HG03521 (cell line): ENCODE results near the gene PDZRN4.

Source experiments
- ATAC-seq: cut with Tn5 transposase; IDR thresholded peaks from one replicate; pipeline ENCODE4 v1.9.1; 2021; ENCODE audit warnings: mild to moderate bottlenecking, moderate library complexity; ENCODE audit not compliant: unreplicated experiment

The PDZRN4 gene

DNA sequence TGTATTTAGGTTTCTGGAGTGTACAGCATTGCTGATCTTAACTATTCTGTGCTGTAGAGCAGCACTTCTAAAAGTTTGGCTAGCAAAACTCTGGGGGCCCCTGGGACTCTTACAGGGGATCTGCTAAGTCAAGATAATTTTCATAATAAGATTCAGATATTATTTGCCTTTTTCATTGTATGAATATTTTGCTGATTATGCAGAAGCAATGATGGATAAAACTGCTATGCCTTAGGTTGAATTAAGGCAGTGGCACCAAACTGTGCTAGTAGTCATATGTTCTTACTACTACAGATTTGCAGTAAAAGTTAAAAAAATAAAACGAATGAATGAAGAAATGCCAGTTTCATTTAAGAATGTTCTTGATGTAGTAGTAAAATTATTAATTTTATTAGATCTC is 160.1 kb downstream of the PDZRN4 start:
- no peak for ATAC-seq

DNA sequence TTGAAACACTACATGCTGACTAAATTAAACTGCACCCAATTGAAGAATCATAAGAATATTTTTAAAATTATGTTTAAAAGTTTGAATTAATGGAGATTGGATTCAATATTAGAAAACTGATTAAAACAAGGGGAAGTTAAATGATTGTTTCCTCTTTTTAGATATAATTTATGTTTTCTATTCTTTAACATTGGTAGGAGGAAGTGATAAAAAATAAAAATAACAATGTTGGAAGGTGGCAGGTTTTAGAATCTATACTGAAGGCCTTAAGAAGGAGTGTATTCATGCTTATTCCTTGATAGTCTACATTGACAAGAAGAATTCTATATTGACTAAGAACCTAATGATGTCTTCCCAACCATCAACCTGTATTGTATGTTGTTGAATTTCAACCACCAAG is 168.1 kb downstream of the PDZRN4 start:
- no peak for ATAC-seq

DNA sequence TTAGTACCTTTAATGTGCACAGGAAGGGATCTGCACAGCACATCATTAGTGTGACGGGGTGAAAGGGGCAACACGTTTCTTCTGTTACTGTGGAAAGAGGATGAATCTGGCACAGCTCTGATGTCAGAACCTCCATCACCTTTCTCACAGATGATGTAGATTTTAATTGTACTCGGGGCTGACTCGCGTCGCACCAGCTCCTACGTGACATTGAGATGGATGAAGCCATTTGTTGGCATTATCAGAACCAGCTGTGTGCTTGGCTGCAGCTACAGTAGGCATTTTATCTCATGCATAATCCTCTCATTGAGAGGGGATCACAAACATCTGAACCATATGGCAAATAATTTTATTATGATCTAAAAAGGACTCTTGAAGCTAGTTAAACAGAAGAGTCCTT is 173.6 kb downstream of the PDZRN4 start:
- no peak for ATAC-seq

DNA sequence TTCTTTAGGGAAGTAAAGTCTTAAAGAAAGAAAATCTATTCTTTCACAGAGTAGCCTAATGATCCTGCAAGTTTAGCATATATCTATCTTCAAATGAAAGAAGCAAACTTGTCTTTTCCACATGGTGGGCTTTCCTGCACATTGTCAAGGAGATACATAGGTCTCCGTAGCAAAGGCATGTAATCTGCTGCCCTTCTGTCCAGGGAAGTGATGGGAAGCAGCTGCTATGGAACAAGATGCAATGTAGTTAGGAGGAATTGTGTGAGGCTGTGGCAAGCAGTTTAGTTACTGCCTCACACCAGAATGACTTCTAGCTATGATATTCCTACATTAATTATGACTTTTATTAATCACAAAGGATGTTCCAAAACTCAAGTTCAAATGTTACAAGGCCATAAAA is 174.4 kb downstream of the PDZRN4 start:
- no peak for ATAC-seq

DNA sequence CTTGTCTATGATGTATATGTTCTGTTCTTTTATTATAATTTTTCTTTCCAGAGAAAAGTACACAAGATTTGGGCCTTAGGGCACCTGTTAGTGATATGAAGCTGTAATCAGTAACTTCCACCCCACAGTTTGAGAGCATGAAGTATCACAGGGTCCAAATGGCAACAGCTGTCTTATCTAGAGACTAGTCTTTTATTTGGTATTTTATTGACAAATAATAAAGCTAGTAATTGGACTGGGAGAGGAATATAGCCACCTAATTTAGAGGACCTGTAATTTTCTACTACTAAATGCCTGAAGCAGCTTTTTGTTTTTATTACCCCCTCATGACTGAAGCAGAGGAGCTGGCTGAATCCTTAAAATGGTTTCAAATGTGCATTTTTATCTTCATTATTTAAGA is 174.8 kb downstream of the PDZRN4 start:
- ATAC-seq: no peak

DNA sequence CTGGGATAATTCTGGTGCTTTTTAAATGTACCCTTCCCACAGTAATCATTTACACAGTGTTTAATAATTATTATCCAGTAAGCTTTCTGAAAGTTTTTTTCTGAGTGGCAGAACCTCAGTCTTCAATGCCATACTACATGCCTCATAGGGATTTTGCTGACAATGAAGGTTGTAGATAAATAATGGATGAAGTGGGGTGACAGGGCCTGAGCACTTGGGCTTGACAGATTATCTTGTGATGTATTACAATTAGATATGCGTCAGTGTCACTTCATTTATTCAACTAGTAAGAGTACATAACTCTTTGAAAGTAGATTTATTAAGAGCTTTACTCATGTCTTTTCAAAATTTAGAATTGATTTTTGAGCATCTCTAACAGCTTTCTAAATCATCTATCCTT is 176.1 kb downstream of the PDZRN4 start:
- no peak for ATAC-seq

DNA sequence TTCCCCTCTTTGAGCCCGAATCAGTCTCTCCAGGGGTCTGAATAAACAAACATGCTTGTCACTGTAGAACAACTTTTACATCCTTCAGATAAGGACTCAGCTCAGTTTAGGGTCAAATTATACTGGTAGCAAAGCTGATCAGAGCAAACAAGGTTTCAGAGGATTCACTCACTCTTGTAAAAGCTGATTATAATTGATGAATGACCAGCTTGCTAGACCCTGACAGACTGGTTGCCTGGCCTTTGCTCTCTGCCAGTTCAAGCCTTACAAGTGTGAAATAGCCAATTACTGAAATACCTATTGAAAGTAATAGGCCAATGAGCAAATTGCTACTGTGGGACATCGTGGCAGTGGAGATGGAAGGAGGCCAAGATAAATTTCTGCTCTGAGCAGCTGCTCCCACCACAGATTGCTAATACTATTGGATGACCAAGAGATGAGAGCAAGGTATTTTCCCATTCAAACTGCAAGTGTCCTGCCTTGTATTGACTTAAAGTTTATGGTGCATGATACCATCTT is 177.6 kb downstream of the PDZRN4 start:
- ATAC-seq: no peak

DNA sequence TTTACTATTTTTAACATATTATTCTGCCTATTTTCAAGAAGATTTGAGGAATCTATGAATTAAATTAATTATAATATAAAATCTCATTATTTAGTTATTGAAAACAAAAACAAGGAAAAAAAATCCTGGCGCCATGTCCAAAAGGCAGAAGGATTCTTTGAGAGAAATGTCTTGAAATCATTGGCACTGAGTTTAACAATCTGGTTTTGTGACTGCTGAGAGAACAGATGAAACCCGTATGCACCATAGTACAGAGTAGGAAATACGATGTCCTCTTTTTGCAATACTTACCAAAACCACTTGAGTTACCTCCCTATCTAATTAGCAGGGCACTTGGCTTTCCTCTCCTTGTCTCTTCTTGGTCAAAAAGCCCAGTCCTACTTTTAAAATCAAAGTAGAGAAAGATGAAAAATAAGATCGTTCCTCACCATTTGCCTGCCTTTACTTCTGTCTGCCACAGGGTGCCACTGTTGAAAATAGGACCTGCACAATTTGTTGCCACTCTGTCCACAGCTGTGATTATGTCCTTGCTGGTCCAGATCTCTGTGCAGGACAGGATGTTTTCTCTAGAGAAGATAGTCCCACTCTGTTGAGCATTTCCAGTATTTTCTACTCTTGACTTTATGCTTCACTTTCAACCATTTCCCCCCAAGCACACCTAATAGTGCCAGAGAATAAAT is 179.7 kb downstream of the PDZRN4 start:
- ATAC-seq: no peak

DNA sequence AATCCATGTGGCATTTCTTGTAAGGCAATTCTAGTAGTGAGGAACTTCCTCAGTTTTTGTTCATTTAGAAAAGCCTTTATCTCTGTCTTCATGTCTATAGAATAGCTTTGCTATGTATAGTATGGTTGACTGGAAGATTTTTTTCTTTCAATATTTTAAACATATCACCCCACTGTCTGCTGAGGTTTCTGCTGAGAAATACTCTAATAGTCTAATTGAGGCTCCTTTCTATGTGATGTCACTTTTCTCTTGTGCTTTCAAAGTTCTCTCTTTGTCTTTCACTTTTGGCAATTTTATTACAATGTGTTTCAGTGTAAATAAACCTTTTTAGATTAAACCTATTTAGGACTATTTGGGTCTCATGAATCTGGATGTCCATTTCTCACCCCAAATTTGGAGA is 192.8 kb downstream of the PDZRN4 start:
- no peak for ATAC-seq

DNA sequence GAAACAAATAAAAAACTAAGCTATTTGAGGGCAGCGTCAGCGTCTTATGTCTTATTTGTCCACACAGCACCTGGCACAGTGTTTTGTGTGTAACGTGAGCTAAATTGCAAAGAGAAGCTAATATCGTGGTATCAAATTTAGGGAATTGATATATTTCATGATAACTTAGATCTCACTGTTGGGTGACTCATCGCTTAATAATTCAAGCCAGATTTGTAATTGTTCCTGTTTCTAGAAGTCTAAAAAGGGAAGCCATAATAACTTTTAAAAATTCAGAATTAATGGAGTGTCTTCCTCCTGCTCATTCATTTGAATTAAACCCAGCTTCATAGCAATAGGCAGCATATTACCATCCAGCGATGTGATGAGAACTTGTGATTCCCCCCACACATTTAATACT is 214.7 kb downstream of the PDZRN4 start:
- ATAC-seq: no peak

DNA sequence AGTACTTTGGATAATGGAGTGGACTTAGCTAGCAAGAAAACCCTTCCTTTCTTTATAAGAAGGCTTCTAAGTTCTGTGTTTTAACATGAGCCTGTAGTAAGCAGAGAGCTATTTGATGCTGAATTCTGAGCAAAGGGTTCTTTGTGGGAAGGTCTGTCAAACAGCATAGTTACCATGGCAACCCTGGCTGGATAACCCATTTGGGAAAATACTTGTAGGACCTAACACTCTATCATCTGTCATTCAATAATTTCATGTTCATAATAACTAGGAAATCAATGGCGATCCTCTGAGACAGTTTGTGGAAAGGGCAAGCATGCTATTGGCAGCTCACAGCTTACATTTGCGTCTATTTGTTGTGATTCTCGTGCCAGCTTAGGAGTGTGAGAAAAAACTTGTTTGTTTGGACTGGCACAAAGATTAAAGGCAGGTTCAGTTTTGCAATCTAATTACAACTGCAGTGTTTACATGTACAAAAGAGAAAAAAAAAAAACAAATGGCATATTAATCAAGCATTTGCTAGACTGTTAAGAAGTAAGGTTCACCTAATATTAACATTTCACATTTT is 219.2 kb downstream of the PDZRN4 start:
- ATAC-seq: no peak

DNA sequence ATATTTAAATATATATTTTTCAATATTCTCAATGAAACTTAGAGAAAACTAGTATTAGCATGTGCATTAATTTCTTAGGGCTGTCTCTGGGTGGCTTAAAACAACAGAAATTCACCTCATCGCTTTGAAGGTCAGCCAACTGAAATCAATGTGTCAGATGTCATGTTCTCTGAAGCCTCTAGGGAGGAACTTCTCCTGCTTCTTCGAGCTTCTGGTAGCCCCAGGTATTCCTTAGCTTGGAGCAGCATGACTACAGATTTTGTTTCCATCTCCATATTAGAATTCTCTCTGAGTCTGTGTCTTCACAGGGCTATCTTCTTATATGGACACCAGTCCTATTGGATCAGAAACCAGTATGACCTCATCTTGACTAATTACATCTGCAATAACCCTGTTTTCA is 221.5 kb downstream of the PDZRN4 start:
- ATAC-seq: no peak

DNA sequence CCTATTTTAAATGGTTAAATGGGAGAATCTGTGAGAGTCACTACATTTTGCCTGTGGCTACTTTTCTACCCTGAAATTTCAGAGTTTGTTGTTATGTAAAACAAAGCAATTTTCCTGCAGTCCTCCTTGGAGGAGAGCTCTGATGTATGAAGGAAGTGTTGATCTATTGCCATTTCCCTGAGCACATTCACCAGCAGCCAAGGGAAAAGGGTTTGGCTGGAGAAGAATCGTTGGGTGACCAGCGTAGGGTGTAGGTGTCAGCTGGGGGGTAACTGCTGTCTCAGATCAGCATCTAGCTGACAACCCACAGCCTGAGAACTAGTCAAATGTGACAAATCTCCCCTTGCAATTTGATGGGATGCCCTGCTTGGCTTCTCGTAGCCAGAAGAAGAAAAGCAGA is 230.5 kb downstream of the PDZRN4 start:
- no peak for ATAC-seq

DNA sequence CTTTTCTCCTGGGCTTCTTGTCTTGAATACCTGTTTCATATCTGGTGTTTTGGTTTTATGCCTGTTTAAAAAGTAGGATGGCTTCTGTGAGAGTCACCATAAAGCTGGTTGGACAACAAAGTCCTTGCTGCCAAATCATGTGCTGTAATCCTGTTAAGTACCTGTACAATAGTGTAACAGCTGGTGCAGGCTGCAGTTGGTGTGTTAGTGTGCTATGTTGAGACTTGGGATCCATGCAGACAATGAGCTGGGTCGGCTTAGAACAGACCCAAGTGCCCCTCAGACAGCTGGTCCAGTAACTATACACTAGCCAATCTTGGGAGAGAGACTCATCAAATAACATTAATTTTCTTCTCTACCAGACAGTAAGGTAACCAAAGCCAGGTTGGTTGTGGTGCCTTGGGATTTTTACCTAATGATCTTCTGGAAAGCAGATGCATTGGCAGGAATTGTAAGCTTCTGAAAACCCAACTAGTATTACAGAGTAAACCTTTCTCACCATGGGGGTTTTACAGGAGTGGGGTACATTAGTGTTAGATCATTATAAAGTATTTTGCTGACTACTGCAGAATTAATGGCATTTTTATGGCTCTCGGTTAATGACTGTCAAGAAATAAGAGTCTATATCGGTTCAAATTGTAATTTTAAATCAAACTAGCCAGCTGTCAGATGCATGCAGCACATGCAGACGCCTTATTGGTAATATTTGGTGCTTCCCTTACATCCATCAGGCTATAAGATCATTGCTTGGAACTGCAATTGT is 231.2 kb downstream of the PDZRN4 start:
- no peak for ATAC-seq

DNA sequence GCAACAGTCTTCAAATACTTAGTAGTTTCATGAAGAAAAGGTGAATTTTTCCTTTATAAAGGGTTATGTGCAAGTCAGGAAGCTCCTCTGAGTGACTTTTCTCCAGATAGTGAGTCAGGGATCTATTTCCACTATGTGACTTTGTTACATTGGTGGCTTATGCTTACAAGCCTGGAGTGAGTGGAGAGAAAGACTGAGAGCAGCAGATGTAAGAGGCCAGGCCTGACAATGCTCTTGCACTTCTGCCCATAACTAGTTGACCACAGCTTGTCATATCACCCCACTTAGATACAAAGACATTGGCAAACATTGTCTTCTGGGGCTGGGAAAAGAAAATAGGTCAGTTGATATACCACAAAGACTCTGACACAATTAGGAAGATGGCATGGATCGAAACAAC is 236.5 kb downstream of the PDZRN4 start:
- ATAC-seq: no peak

DNA sequence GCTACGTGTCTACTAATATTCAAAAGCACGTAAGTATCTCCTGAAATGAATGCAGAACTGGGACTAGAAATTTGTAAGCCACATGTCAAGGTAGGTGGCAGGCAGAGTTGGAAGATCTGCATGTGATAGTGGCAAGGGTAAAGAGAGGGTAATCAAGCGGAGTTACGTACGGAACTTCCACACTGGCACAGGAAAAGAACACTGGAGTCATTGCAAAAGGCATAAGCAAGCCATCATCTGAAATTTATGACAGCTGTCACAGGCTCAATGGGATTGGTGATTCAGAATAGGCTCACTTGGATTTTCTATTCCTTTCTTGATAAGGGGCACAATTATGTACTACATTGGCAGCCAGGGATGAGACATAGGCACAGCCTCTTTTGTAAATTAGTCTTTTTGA is 245.3 kb downstream of the PDZRN4 start:
- no peak for ATAC-seq

DNA sequence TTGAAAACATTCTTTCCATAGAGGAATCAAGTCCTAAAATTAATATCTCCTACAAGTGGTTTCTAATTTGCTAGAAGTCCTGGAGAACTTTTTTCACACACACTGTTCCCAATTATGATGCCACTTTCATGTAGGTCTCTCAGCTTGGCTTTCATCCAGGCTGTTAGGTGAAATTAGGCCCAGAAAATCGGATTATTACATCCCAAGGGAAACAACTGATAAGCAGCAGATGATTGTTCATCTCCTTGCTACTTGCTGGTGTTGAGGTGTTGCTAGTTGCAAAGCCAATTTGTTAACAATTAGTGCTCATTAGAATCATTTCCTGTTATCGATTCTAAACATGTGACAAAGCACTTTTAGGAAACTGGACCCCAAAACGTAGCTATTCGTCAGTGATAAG is 248.0 kb downstream of the PDZRN4 start:
- ATAC-seq: no peak

DNA sequence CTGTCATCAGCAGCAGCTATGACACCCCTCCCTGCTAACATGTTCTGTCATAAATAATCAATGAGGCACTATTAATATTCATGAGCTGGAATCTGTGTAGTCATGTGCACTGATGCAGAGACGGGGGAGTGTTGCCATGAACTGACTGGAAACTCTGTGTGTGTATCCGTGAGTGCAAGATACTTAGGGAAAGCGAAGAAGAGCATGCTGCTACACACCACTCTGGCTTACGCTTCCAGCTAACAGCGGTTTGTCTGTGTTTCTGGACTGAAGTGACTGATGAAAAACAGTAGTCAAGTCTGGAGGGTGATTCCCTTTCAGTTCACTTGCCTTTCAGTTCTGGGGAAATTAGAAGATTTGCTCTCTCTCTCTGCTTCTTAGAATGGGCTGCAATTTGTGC is 249.4 kb downstream of the PDZRN4 start:
- ATAC-seq: no peak

DNA sequence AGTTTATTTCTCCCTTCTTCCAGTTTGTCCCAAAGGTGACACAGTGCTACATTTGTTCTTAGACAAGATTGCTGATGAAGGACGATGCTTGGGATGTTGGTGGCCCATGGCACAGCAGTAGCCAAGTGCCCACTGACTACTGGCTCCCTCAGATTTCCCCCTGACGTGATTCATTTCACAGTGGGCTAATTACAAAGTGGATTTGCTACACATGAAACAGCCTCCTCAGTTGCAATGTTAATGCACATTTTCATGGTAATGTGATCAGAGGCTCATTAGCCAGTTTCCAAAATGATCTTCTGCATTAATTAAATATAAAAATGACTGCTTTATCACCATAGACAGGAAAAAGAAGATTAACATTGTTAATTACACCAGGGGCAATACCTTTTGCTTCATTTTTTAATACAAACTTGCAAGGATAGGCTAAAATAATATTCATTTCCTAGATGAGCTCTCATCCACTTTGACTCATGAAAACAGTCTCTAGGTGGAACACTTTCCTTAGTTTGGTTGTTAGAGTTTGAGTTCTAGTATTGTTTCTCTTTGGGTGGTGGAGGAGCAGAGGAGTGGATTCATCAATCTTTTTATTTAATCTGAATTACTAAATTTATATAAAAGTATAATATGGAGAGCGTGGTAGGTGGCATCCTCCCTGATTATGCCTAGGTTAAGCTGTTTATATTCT is 250.9 kb downstream of the PDZRN4 start:
- ATAC-seq: no peak

DNA sequence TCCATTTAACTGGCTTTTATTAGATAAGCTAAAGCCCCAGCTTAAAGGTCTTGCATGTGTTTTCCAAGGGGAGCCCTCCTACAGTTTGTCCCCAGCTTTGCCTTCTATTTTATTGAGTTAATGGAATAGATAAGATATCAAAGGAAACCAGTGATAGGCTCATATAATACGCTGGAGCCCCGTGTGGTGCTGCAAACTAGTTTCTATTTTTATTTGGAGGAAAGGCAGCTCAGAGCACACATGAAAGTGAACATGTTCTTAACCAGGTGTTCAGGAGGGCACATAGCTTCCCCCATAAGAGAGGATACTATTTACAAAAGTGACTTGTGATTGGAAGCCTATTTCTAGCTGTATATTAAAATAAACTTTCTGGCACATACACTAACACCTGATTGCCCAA is 251.7 kb downstream of the PDZRN4 start:
- no peak for ATAC-seq

DNA sequence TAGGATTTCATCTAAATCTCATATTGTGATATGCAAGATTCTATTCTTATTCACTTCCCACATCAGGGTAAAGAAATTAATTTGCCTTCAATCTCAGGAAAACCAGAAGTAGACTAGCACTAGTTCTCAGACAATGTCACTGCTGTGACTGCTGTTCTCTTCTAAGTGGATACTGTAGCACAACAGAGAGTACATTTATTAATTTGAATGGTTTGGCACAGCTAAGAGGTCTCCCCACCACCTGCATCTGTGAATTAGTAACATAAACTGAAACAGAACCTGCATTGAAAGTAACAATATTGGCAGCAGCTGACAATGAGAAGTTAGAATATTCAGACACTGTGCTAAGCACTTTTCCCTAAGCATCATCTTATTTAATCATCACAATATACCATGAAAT is 253.1 kb downstream of the PDZRN4 start:
- ATAC-seq: no peak

DNA sequence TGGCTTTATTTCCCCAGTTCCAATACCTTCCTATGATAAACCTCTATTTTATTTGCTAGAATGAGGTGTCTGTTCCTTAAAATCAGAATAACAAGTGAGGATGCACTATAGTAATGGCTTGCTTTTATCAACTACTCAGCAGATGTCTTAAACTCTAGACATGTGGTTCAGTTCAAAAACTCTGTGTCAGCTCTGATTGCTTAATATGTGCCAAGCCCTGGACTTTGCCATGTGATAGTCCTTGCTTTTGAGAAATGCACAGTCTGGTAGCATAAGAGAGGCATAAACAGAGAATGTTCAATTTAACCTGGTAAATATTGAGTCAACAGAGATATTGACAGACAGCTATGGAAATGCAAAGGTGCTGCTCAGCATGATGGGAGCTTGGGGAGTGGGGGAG is 254.8 kb downstream of the PDZRN4 start:
- ATAC-seq: no peak
